SKM-1 treated with dmso at 0.1 percent for 144 hours (cell line): Measurements from ENCODE around the gene RHOBTB1.
"Not testable (repeated sequence)": the region's sequence is repeated elsewhere in the genome, so short reads cannot be mapped to it uniquely, and the experiment has no call there.

Source experiments
- DNase-seq: peaks from one replicate; lab custom pipeline; 2025; ENCODE audit not compliant: unreplicated experiment; lab: John Stamatoyannopoulos, UW

The RHOBTB1 gene

GRCh38 chr10:60907236-60907635 is 36.7 kb downstream of the RHOBTB1 start:
- no peak for DNase-seq

DNA sequence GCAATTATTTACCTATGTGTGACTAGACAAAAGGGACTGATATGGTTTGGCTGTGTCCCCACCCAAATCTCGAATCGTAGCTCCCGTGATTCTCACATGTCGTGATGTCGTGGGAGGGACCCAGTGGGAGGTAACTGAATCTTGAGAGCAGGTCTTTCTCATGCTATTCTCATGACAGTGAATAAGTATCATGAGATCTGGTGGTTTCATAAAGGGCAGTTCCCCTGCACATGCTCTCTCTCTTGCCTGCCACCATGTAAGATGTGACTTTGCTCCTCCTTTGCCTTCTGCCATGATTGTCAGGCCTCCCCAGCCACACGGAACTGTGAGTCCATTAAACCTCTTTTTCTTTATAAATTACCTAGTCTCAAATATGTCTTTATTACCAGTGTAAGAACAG is 37.2 kb downstream of the RHOBTB1 start:
- not testable (repeated sequence) for DNase-seq

- no peak for DNase-seq
Observed at GRCh38 chr10:60906411-60906810, 37.6 kb downstream of the RHOBTB1 start.

- no peak for DNase-seq
Observed at GRCh38 chr10:60905580-60905979, 38.4 kb downstream of the RHOBTB1 start.

DNA sequence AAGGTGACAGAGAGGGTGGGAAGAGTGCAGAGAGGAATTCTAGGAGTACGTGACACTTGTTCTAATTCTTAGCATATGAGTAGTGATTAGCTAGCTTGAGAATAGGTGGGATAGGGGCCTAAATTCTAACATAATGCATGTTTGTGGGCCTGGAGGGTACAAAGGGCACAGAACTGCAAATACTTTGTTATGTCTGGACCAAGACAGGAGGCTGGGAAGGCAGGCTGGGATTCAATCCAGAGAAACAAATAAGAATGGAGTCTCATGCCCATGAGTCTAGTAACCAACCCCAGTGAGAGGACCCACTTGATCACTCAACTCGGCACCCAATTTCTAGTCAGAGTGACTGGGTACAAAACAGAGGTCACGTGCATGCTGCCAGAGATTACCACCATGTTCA is 40.9 kb downstream of the RHOBTB1 start:
- no peak for DNase-seq

GRCh38 chr10:60901561-60902235 is 42.3 kb downstream of the RHOBTB1 start:
- no peak for DNase-seq

- DNase-seq, result no peak
Observed at GRCh38 chr10:60899266-60899665, 44.7 kb downstream of the RHOBTB1 start.

- no peak for DNase-seq
Observed at GRCh38 chr10:60898321-60898720, 45.7 kb downstream of the RHOBTB1 start.

DNA sequence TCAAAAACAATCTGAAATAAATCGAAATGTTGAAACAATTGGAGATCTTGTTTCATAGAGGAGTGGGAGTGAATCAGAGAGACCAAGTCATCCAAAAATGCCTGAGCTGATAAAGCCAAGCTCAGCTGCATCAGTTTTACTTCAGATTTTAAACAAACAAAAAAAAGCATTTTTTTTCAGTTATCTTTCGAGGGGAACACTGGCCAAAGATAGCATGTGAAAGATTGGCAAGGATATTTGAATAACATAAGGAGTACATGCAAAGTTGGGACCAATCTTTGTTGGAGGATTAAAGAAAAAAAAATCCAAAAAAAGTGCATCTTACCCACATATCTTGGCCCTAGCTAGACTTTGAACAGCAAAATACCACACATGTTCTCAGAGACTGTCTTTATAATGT is 47.2 kb downstream of the RHOBTB1 start:
- DNase-seq, result no peak

DNA sequence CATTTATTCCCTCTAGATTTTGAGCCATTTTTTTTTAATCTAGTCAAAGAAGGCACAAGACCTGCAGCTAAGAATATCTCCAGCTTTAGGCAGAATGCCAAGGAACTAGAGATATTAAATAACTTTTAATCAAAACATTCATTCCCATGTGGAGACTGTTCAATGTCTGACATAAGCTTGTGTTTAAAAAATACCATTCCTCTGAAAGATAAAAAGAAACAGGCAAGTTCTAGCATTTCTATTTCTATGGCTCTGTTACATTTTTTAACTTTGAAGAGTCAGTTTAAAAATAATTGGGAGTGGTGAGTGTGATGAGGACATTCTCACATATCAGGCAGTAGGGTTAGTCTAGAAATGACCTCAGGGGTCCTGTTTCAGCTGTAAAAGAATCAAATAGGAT is 48.0 kb downstream of the RHOBTB1 start:
- no peak for DNase-seq

DNA sequence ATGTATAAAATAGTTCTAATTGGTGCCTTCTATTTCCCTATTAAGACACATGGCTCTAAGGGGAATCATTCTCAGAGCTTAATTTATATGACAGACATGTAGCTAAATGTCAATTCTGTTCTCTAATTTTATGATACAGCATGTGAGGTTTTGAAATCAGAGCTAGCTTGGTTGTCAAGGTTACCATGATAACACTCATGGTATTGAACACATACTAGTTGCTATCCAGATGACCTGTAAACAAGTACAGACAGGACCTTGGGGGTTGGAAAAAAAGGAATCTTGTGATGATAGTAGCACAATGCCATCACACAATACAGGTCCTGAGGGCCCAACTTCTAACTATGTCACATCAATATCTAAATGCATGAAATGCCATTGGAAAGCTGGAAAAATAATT is 49.2 kb downstream of the RHOBTB1 start:
- DNase-seq, result no peak

DNA sequence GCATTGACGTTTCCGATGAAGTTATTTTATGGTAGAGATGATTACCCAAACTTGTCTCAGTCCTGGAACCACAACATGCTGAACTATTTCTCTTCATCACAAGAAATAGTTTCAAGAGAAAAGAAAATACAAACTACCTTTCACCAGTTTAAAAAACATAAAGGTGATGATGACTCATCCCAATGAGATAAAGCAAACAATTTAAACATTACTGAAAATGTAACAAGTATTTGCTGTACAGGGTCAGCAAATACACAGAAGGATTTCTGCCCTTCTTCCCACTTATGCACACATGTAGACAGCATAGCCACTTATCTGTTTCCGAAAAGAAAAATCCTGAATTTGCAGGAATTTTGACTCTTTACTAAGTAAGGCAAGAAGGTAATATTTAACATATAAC is 50.8 kb downstream of the RHOBTB1 start:
- no peak for DNase-seq

GRCh38 chr10:60892571-60892970 is 51.4 kb downstream of the RHOBTB1 start:
- DNase-seq, result no peak

- no peak for DNase-seq
Observed at GRCh38 chr10:60890811-60891210, 53.2 kb downstream of the RHOBTB1 start.

- peak; percentile 2 for DNase-seq
Observed at GRCh38 chr10:60883187-60883586, 60.8 kb downstream of the RHOBTB1 start.

DNA sequence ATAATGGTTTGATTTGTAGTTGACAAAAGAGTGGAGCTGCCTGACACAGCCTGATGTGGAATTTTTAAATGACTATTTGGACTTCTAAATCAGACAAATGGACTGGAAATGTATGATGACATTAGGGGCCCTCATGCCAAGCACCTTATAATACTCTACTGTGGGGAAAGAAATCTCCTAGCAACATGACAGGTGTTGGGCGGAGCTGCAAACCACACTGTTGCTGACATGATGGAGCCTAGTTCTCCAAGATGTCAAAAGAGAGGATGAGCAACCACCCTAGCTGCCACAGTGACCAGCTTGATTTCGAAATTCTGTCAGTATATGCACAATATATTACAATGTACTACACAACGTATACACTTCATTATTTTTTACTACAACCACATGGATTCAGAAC is 65.8 kb downstream of the RHOBTB1 start:
- DNase-seq, result peak; percentile 40

DNA sequence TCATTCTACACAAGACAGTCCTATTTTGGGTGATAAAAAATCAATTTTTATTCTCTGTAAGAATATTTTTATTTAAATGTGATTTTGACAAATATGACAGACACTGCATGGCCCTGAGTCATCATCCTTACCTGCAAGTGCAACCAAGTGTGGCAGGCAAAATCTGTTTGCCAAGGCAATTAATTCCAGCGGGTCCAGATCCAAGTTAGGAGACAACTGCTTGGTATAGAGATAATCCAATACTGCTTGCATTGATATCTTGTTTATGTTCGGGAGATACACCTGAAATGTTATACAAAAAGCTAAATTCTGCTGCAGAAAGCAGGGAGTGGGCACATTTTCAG is 66.2 kb downstream of the RHOBTB1 start:
- no peak for DNase-seq

DNA sequence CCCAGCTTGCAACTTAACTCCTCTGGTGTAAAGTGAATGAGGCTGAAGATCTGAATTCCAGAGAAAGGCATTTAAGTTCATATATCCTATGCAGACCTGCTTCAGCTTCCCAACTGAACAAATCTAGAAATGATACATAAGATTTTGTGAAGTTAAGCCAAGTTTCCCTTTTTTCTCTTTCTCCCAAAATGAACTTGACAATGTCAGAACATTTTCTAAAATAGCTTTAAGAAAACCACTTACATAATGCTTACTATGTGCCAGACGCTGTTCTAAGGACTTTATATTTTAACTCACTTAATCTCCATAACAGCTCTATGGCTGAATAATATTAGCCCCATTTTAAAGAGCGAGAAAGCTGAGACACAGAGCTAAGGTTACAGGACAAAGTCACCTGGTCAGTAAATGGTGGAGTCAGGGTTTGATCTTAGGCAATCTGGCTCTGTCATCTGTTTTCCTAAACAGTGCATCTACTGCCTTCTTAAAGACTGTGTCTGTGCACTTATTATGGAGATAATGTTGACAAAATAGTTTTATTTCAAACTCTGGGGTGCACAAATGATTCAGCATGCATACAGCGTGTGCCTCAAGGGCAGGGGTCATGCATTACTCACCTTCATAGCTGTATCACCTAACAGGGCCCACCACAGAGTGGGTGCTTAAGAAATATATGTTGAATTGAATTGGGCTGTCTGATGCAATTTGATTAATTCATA is 66.8 kb downstream of the RHOBTB1 start:
- no peak for DNase-seq

DNA sequence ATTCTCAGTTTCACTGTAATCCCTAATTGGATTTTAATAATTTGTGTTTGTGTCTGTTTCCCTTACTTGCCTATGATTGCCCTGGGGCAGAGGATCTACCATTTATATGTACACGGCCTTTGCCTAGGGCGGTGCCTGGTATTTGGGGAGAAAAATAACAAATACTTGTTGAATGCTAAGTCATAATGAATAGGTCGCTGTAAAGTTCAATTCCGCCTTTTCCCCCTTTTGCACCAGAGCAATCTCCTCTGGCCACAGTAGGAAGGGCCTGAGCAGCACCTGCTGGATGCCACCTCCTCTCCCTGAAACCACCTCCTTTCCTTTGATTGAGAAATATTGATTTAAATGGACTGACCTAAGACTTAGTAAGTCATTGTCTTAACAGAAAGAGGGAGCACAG is 70.2 kb downstream of the RHOBTB1 start:
- no peak for DNase-seq

DNA sequence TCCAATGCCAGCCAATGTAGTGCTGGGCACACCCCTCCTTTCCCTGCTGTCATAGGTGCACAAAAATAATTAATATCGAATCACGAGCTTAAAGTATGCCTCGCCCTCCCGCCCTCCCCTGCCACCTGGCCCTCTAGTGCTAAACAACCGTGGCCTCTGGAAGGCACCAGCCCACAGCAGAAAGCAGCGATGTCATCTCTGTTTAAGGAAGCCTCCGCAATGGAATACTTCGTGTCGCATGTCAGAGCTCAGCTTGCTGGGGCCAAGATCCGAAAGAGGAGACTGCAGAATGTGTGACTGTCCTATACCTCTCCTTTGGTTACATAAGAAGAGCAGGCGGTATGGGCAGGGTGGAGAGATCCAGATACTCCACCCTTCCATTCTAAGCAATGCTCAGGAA is 71.5 kb downstream of the RHOBTB1 start:
- no peak for DNase-seq

DNA sequence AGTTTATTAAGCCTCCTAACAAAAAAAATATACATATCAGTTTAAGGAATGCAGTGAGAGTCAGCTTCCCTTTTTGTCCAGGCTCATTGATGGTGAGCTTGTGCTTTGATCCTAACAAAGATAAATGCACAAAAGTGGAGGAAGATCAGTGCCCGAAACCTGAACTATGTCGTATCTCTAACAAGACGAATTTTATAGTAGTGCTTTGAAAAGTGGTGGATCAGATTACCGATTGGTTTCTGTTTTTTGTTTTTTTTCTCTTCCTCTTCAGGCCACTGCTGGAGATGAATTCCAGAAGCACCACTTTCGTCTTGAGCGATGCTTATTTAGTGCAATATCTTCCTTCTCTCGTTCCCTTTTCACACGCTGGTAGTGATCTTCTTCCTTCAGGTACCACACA is 72.8 kb downstream of the RHOBTB1 start:
- DNase-seq, result no peak

DNA sequence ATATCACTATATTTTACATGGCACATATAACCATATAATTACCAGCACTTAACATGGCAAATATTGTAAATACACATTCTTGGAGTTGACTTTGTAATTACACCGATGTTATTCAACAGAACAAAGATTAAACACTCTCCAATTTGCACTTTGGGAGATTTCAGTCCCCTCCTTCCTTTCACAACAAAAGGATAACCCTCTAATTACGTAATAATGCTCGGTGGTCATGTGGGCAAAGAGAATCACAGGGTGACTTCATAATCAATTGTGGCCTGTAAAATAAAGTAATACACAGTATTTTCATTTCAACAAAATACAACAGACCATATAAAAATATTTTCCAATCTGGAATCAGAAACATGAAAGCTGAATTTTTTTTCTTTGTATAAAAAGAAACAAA is 73.2 kb downstream of the RHOBTB1 start:
- DNase-seq, result no peak

DNA sequence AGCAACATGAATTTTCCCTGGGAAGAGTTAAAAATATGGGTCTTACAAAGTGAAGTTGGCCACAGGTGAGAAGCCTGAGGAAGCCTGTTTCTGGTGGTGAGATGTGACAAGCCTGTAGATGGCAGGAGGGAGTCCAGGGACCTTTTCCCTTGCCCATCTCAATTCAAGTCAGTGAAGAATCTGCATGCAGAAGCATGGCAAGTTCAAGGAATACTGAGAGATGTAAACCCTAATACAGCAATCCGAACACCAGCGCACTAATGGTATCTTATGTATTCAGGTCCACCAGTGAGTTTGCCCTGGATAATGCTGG is 73.6 kb downstream of the RHOBTB1 start:
- no peak for DNase-seq
